Measurements from ENCODE around the gene IFI27L2. TPM values are rescaled to one million over a fixed set of nuclear protein-coding genes. Genes with fewer than 3 reads are reported as not detected.
A peak's percentile ranks its signal among the peaks of the same experiment; 100 is the strongest.

Gene IFI27L2
- total RNA-seq, 3 donors from 2014 or later (not counting 1 experiment from before 2014, with no cell fraction given): 36.3 to 55.1 (median 39.8) TPM

GRCh38 chr14:94128216-94128839, 1.1 kb downstream of the IFI27L2 start:
- Histone ChIP-seq H3K9me3 (ENCODE audit: control insufficient read depth, insufficient read depth, low read length) (no peaks in the 10 kb centered on the region), H3K4me3 (ENCODE audit: low read length) (no peak overlapping the region), H3K27ac (ENCODE audit: low read length) (peak overlapping the region; percentile 49), H3K36me3 (ENCODE audit: control insufficient read depth, insufficient read depth, low read length) (no peaks in the 10 kb centered on the region), H3K4me1 (ENCODE audit: control insufficient read depth, insufficient read depth, low read length) (peaks cover 14% of the 10 kb centered on the region), H3K27me3 (ENCODE audit: control insufficient read depth, insufficient read depth, low read length) (no peaks in the 10 kb centered on the region)
- intact Hi-C loops (cut with micrococcal nuclease): no loop called here
- TF ChIP-seq, protein P1, sequence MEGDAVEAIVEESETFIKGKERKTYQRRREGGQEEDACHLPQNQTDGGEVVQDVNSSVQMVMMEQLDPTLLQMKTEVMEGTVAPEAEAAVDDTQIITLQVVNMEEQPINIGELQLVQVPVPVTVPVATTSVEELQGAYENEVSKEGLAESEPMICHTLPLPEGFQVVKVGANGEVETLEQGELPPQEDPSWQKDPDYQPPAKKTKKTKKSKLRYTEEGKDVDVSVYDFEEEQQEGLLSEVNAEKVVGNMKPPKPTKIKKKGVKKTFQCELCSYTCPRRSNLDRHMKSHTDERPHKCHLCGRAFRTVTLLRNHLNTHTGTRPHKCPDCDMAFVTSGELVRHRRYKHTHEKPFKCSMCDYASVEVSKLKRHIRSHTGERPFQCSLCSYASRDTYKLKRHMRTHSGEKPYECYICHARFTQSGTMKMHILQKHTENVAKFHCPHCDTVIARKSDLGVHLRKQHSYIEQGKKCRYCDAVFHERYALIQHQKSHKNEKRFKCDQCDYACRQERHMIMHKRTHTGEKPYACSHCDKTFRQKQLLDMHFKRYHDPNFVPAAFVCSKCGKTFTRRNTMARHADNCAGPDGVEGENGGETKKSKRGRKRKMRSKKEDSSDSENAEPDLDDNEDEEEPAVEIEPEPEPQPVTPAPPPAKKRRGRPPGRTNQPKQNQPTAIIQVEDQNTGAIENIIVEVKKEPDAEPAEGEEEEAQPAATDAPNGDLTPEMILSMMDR (IDR thresholded peaks at IDR 0.05): no peak
- Mint-ChIP-seq H3K27ac (peak overlapping the region; percentile 76 to 91), H3K9me3 (no peaks in the 10 kb centered on the region), H3K27me3 (ENCODE audit: low read depth in 2 of 2) (peaks cover 4 to 7% of the 10 kb centered on the region in 2 donors), H3K36me3 (no peaks in the 10 kb centered on the region), H3K4me3 (peak overlapping the region; percentile 91), H3K4me1 (peaks cover 21 to 22% of the 10 kb centered on the region in 2 donors)
- ATAC-seq (no peak), DNase-seq (no peak)
- 93% methylated on average over 14 of the region's 14 CpGs for WGBS (ENCODE audit: insufficient coverage)

GRCh38 chr14:94127330-94127729, 2.1 kb downstream of the IFI27L2 start:
- no peaks in the 10 kb centered on the region for H3K36me3 Mint-ChIP-seq
- H3K27ac ChIP-seq (ENCODE audit: low read length): no peak overlapping the region
- intact Hi-C loops (cut with micrococcal nuclease): no loop called here
- TF ChIP-seq, protein P1 (IDR thresholded peaks at IDR 0.05): no peak
- H3K4me3 Mint-ChIP-seq: no peak overlapping the region
- no peaks in the 10 kb centered on the region for H3K9me3 Mint-ChIP-seq
- H3K27me3 Mint-ChIP-seq (ENCODE audit: low read depth in 2 of 2): peaks cover 2 to 5% of the 10 kb centered on the region in 2 donors
- ATAC-seq (no peak), DNase-seq (no peak)
- H3K4me1 Mint-ChIP-seq: peaks cover 21 to 22% of the 10 kb centered on the region in 2 donors
- no peak overlapping the region for H3K4me3 ChIP-seq (ENCODE audit: low read length)
- no peaks in the 10 kb centered on the region for H3K36me3 ChIP-seq (ENCODE audit: control insufficient read depth, insufficient read depth, low read length)
- H3K9me3 ChIP-seq (ENCODE audit: control insufficient read depth, insufficient read depth, low read length): no peaks in the 10 kb centered on the region
- H3K27me3 ChIP-seq (ENCODE audit: control insufficient read depth, insufficient read depth, low read length): no peaks in the 10 kb centered on the region
- WGBS (ENCODE audit: insufficient coverage): 98% methylated on average over 6 of the region's 6 CpGs
- peak overlapping the region in 1 of 2 donors; percentile 91 for H3K27ac Mint-ChIP-seq
- H3K4me1 ChIP-seq (ENCODE audit: control insufficient read depth, insufficient read depth, low read length): peaks cover 14% of the 10 kb centered on the region

DNA sequence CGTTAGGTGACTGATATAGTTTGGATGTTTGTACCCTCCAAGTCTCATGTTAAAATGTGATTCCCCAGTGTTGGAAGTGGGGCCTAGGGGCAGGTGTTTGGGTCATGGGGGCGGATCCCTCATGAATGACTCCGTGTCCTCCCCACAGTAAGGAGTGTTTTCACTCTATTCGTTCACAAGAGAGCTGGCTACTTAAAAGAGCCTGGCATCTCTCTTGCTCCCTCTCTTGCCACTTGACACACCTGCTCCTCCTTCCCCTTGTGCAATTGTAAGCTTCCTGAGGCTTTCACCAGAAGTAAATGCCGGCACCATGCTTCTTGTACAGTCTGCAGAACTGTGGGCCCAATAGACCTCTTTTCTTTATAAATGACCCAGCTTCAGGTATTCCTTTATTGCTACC, 2.6 kb downstream of the IFI27L2 start:
- Histone ChIP-seq H3K9me3 (ENCODE audit: control insufficient read depth, insufficient read depth, low read length) (no peaks in the 10 kb centered on the region), H3K4me3 (ENCODE audit: low read length) (no peak overlapping the region), H3K4me1 (ENCODE audit: control insufficient read depth, insufficient read depth, low read length) (peaks cover 14% of the 10 kb centered on the region), H3K36me3 (ENCODE audit: control insufficient read depth, insufficient read depth, low read length) (no peaks in the 10 kb centered on the region), H3K27ac (ENCODE audit: low read length) (no peak overlapping the region), H3K27me3 (ENCODE audit: control insufficient read depth, insufficient read depth, low read length) (no peaks in the 10 kb centered on the region)
- H3K4me3 Mint-ChIP-seq: no peak overlapping the region
- H3K27ac Mint-ChIP-seq: peak overlapping the region in 1 of 2 donors; percentile 44
- no peak for DNase-seq
- no peaks in the 10 kb centered on the region for H3K9me3 Mint-ChIP-seq
- H3K4me1 Mint-ChIP-seq: peaks cover 21 to 22% of the 10 kb centered on the region in 2 donors
- H3K27me3 Mint-ChIP-seq (ENCODE audit: low read depth in 2 of 2): peaks cover 3 to 7% of the 10 kb centered on the region in 2 donors
- H3K36me3 Mint-ChIP-seq: no peaks in the 10 kb centered on the region
- no peak for ATAC-seq
- 94% methylated on average over 5 of the region's 5 CpGs for WGBS (ENCODE audit: insufficient coverage)
- intact Hi-C loops (cut with micrococcal nuclease): no loop called here
- TF ChIP-seq, protein P1 (IDR thresholded peaks at IDR 0.05): no peak

GRCh38 chr14:94126419-94126677, 3.1 kb downstream of the IFI27L2 start:
- Mint-ChIP-seq H3K27ac (peak overlapping the region in 1 of 2 donors; percentile 44), H3K4me3 (no peak overlapping the region), H3K27me3 (ENCODE audit: low read depth in 2 of 2) (peaks cover 3 to 10% of the 10 kb centered on the region in 2 donors), H3K9me3 (no peaks in the 10 kb centered on the region), H3K36me3 (no peaks in the 10 kb centered on the region), H3K4me1 (peaks cover 21 to 22% of the 10 kb centered on the region in 2 donors)
- Histone ChIP-seq H3K27me3 (ENCODE audit: control insufficient read depth, insufficient read depth, low read length) (no peaks in the 10 kb centered on the region), H3K4me1 (ENCODE audit: control insufficient read depth, insufficient read depth, low read length) (peaks cover 14% of the 10 kb centered on the region), H3K9me3 (ENCODE audit: control insufficient read depth, insufficient read depth, low read length) (no peaks in the 10 kb centered on the region), H3K36me3 (ENCODE audit: control insufficient read depth, insufficient read depth, low read length) (no peaks in the 10 kb centered on the region), H3K27ac (ENCODE audit: low read length) (no peak overlapping the region), H3K4me3 (ENCODE audit: low read length) (no peak overlapping the region)
- TF ChIP-seq, protein P1 (IDR thresholded peaks at IDR 0.05): no peak
- no peak for DNase-seq
- intact Hi-C loops (cut with micrococcal nuclease): no loop called here
- 96% methylated on average over 1 of the region's 1 CpG for WGBS (ENCODE audit: insufficient coverage)
- no peak for ATAC-seq

All from natural killer cell (primary cell).